Activated T-helper 1 cell treated with anti-CD3 and anti-CD28 coated beads, Interleukin-12 subunit alpha, Interleukin-12 subunit beta, Interleukin-2, Interleukin-4 antibody, amounts not matched to agents 30 ng/mL and 10 ng/mL and 1 ng/mL, durations not matched to agents 14 hours and 24 hours and 36 hours (primary cell): ENCODE results near the gene FBLN1. TPM values are rescaled to one million over a fixed set of nuclear protein-coding genes. Genes with fewer than 3 reads are reported as not detected.
"Not testable (repeated sequence)": the region's sequence is repeated elsewhere in the genome, so short reads cannot be mapped to it uniquely, and the experiment has no call there.

Experiments used
- DNase-seq: peaks from one replicate; pipeline ENCODE4 v3.0.0; 2021; ENCODE audit warnings: low spot score
- H3K27ac Mint-ChIP-seq: one replicate; pipeline ENCODE4 v1.8.0; 2021; ENCODE audit warnings: mild to moderate bottlenecking, mixed read lengths
- H3K27me3 Mint-ChIP-seq: one replicate; pipeline ENCODE4 v1.8.0; 2022; ENCODE audit warnings: mild to moderate bottlenecking, moderate library complexity, mixed read lengths; ENCODE audit not compliant: insufficient read depth
- H3K36me3 Mint-ChIP-seq: one replicate; pipeline ENCODE4 v1.8.0; 2021; ENCODE audit warnings: low read depth, mixed read lengths
- H3K4me1 Mint-ChIP-seq: one replicate; pipeline ENCODE4 v1.8.0; 2021; ENCODE audit warnings: low read depth, mixed read lengths
- H3K4me3 Mint-ChIP-seq: one replicate; pipeline ENCODE4 v1.8.0; 2021; ENCODE audit warnings: mild to moderate bottlenecking, moderate library complexity, mixed read lengths
- H3K9me3 Mint-ChIP-seq: one replicate; pipeline ENCODE4 v1.8.0; 2021; ENCODE audit warnings: mixed read lengths
- intact Hi-C: fragments of 100-400 bp; cut with micrococcal nuclease; formaldehyde crosslinking; loops from one replicate; pipeline ENCODE4 v1.15.1; 2024
- total RNA-seq: library from RNA; stranded (reverse); gene quantifications from 2 replicates; pipeline ENCODE4 v1.2.3, GENCODE V29; 2022

The FBLN1 gene
- total RNA-seq, 1 donor from 2014 or later = not detected

GRCh38 chr22:45552017-45552411 is 49.3 kb downstream of the FBLN1 start:
- Mint-ChIP-seq H3K4me1 (no peaks in the 10 kb centered on the region), H3K36me3 (no peaks in the 10 kb centered on the region), H3K27me3 (no peaks in the 10 kb centered on the region), H3K4me3 (no peak overlapping the region), H3K9me3 (no peaks in the 10 kb centered on the region), H3K27ac (no peak overlapping the region)
- intact Hi-C loops = loop anchor here (2.0 to 5.0 kb wide), 2 partner anchors 110 to 283 kb away; no protein-coding TSS in a partner anchor
- DNase-seq = no peak

- Mint-ChIP-seq H3K27ac (no peak overlapping the region), H3K4me1 (no peaks in the 10 kb centered on the region), H3K4me3 (no peak overlapping the region), H3K36me3 (no peaks in the 10 kb centered on the region), H3K27me3 (no peaks in the 10 kb centered on the region), H3K9me3 (no peaks in the 10 kb centered on the region)
- intact Hi-C loops = loop anchor here (2.0 to 5.0 kb wide), 2 partner anchors 110 to 284 kb away; no protein-coding TSS in a partner anchor
- no peak for DNase-seq
Measured at GRCh38 chr22:45552580-45553350, 50.1 kb downstream of the FBLN1 start.

GRCh38 chr22:45553351-45554039 is 50.8 kb downstream of the FBLN1 start:
- Mint-ChIP-seq H3K4me1 (no peaks in the 10 kb centered on the region), H3K36me3 (no peaks in the 10 kb centered on the region), H3K9me3 (no peaks in the 10 kb centered on the region), H3K27me3 (no peaks in the 10 kb centered on the region), H3K4me3 (no peak overlapping the region), H3K27ac (no peak overlapping the region)
- intact Hi-C loops = loop anchor here (2.0 to 5.0 kb wide), 2 partner anchors 111 to 285 kb away; no protein-coding TSS in a partner anchor
- peak; percentile 15 for DNase-seq

GRCh38 chr22:45554040-45554406 is 51.3 kb downstream of the FBLN1 start:
- no peaks in the 10 kb centered on the region for H3K9me3 Mint-ChIP-seq
- intact Hi-C loops = loop anchor here (5.0 kb wide), 1 partner anchor 112 kb away; no protein-coding TSS in a partner anchor
- DNase-seq = no peak
- H3K27me3 Mint-ChIP-seq = no peaks in the 10 kb centered on the region
- H3K27ac Mint-ChIP-seq = no peak overlapping the region
- H3K4me3 Mint-ChIP-seq = no peak overlapping the region
- no peaks in the 10 kb centered on the region for H3K36me3 Mint-ChIP-seq
- H3K4me1 Mint-ChIP-seq = no peaks in the 10 kb centered on the region

GRCh38 chr22:45554861-45555260 is 52.2 kb downstream of the FBLN1 start:
- Mint-ChIP-seq H3K4me1 (no peaks in the 10 kb centered on the region), H3K27me3 (no peaks in the 10 kb centered on the region), H3K9me3 (no peaks in the 10 kb centered on the region), H3K4me3 (no peak overlapping the region), H3K27ac (no peak overlapping the region), H3K36me3 (no peaks in the 10 kb centered on the region)
- no peak for DNase-seq
- intact Hi-C loops = loop anchor here (5.0 kb wide), 1 partner anchor 113 kb away; no protein-coding TSS in a partner anchor

- H3K9me3 Mint-ChIP-seq = peaks cover 11% of the 10 kb centered on the region
- H3K4me3 Mint-ChIP-seq, DNase-seq, H3K27ac Mint-ChIP-seq, H3K27me3 Mint-ChIP-seq, H3K4me1 Mint-ChIP-seq, intact Hi-C loops, H3K36me3 Mint-ChIP-seq: not testable (repeated sequence)
Measured at GRCh38 chr22:45557926-45558325, 55.2 kb downstream of the FBLN1 start.

GRCh38 chr22:45560092-45560491 is 57.4 kb downstream of the FBLN1 start:
- peaks cover 11% of the 10 kb centered on the region for H3K9me3 Mint-ChIP-seq
- H3K4me3 Mint-ChIP-seq, H3K4me1 Mint-ChIP-seq, DNase-seq, H3K27ac Mint-ChIP-seq, intact Hi-C loops, H3K27me3 Mint-ChIP-seq, H3K36me3 Mint-ChIP-seq: not testable (repeated sequence)

GRCh38 chr22:45560761-45561160 is 58.1 kb downstream of the FBLN1 start:
- H3K9me3 Mint-ChIP-seq = peaks cover 11% of the 10 kb centered on the region
- H3K27ac Mint-ChIP-seq, intact Hi-C loops, H3K36me3 Mint-ChIP-seq, H3K4me1 Mint-ChIP-seq, H3K27me3 Mint-ChIP-seq, H3K4me3 Mint-ChIP-seq, DNase-seq: not testable (repeated sequence)

- Mint-ChIP-seq H3K36me3 (no peaks in the 10 kb centered on the region), H3K9me3 (peaks cover 11% of the 10 kb centered on the region), H3K27ac (no peak overlapping the region), H3K27me3 (no peaks in the 10 kb centered on the region), H3K4me3 (no peak overlapping the region), H3K4me1 (no peaks in the 10 kb centered on the region)
- no peak for DNase-seq
- intact Hi-C loops = no loop called here
Measured at GRCh38 chr22:45562102-45562501, 59.4 kb downstream of the FBLN1 start.

GRCh38 chr22:45562537-45563361 is 60.1 kb downstream of the FBLN1 start:
- no peaks in the 10 kb centered on the region for H3K36me3 Mint-ChIP-seq
- H3K4me1 Mint-ChIP-seq = no peaks in the 10 kb centered on the region
- H3K4me3 Mint-ChIP-seq = no peak overlapping the region
- intact Hi-C loops = no loop called here
- H3K27ac Mint-ChIP-seq = no peak overlapping the region
- peaks cover 11% of the 10 kb centered on the region for H3K9me3 Mint-ChIP-seq
- peaks cover 4% of the 10 kb centered on the region for H3K27me3 Mint-ChIP-seq
- no peak for DNase-seq

GRCh38 chr22:45563362-45564040 is 60.8 kb downstream of the FBLN1 start:
- Mint-ChIP-seq H3K27ac (no peak overlapping the region), H3K36me3 (no peaks in the 10 kb centered on the region), H3K9me3 (peaks cover 11% of the 10 kb centered on the region), H3K4me3 (no peak overlapping the region), H3K27me3 (peaks cover 8% of the 10 kb centered on the region), H3K4me1 (no peaks in the 10 kb centered on the region)
- DNase-seq = no peak
- intact Hi-C loops = no loop called here

- Mint-ChIP-seq H3K27ac (no peak overlapping the region), H3K27me3 (peaks cover 9% of the 10 kb centered on the region), H3K4me1 (no peaks in the 10 kb centered on the region), H3K4me3 (no peak overlapping the region), H3K36me3 (no peaks in the 10 kb centered on the region), H3K9me3 (peaks cover 11% of the 10 kb centered on the region)
- intact Hi-C loops = no loop called here
- no peak for DNase-seq
Measured at GRCh38 chr22:45564349-45565030, 61.8 kb downstream of the FBLN1 start.
